ENCODE measurements around the gene PLAA.

DNA sequence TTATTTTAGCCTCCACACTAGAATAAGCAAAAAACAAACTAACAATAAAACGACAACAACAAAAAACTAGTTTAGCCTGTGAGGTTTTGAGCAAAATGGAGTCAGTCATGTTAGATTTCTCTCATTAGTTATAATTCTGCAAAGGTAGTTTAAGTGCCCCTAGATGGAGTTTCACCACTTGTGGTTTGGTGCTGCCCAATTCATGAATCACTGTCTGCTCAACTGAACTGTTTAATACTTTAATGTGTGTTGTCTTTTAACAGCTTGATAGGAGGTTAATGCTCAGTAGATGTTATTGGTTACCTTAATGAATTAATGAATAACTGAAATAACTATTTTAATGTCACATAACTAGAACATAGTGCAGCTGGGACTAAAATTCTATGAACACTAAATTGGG lies 3.5 kb upstream of the PLAA start:
- no peak for TF ChIP-seq MEF2A (IDR thresholded peaks at IDR 0.05; ENCODE audit: insufficient read depth, low read depth, low read length)
- TF ChIP-seq CHD2 (IDR thresholded peaks at IDR 0.05; ENCODE audit: borderline replicate concordance, low read depth, low read length), result no peak
- no peak for TF ChIP-seq POLR2AphosphoS5 (IDR thresholded peaks at IDR 0.05; ENCODE audit: low read length)
- TF ChIP-seq, protein P1, sequence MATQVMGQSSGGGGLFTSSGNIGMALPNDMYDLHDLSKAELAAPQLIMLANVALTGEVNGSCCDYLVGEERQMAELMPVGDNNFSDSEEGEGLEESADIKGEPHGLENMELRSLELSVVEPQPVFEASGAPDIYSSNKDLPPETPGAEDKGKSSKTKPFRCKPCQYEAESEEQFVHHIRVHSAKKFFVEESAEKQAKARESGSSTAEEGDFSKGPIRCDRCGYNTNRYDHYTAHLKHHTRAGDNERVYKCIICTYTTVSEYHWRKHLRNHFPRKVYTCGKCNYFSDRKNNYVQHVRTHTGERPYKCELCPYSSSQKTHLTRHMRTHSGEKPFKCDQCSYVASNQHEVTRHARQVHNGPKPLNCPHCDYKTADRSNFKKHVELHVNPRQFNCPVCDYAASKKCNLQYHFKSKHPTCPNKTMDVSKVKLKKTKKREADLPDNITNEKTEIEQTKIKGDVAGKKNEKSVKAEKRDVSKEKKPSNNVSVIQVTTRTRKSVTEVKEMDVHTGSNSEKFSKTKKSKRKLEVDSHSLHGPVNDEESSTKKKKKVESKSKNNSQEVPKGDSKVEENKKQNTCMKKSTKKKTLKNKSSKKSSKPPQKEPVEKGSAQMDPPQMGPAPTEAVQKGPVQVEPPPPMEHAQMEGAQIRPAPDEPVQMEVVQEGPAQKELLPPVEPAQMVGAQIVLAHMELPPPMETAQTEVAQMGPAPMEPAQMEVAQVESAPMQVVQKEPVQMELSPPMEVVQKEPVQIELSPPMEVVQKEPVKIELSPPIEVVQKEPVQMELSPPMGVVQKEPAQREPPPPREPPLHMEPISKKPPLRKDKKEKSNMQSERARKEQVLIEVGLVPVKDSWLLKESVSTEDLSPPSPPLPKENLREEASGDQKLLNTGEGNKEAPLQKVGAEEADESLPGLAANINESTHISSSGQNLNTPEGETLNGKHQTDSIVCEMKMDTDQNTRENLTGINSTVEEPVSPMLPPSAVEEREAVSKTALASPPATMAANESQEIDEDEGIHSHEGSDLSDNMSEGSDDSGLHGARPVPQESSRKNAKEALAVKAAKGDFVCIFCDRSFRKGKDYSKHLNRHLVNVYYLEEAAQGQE (IDR thresholded peaks at IDR 0.05; ENCODE audit: low read depth, low read length), result no peak
- no peak for TF ChIP-seq BRCA1 (IDR thresholded peaks at IDR 0.05; ENCODE audit: low read depth, low read length)
- no peak for TF ChIP-seq PAX8 (IDR thresholded peaks at IDR 0.05)
- no peak for TF ChIP-seq NFYA (IDR thresholded peaks at IDR 0.05; ENCODE audit: borderline replicate concordance, low read depth, low read length)
- TF ChIP-seq, protein P2, sequence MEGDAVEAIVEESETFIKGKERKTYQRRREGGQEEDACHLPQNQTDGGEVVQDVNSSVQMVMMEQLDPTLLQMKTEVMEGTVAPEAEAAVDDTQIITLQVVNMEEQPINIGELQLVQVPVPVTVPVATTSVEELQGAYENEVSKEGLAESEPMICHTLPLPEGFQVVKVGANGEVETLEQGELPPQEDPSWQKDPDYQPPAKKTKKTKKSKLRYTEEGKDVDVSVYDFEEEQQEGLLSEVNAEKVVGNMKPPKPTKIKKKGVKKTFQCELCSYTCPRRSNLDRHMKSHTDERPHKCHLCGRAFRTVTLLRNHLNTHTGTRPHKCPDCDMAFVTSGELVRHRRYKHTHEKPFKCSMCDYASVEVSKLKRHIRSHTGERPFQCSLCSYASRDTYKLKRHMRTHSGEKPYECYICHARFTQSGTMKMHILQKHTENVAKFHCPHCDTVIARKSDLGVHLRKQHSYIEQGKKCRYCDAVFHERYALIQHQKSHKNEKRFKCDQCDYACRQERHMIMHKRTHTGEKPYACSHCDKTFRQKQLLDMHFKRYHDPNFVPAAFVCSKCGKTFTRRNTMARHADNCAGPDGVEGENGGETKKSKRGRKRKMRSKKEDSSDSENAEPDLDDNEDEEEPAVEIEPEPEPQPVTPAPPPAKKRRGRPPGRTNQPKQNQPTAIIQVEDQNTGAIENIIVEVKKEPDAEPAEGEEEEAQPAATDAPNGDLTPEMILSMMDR (IDR thresholded peaks at IDR 0.05 in 2 of 3, conservative IDR thresholded peaks at IDR 0.05 in 1 of 3; ENCODE audit: control insufficient read depth in 2 of 3, extremely low read depth in 1 of 3, insufficient read depth in 1 of 3, low read depth in 3 of 3, low read length in 3 of 3), result no peak
- no peak for TF ChIP-seq LARP7 (IDR thresholded peaks at IDR 0.05)
- no peak for TF ChIP-seq POLR2AphosphoS2 (IDR thresholded peaks at IDR 0.05; ENCODE audit: low read depth, low read length)
- TF ChIP-seq POLR2A (IDR thresholded peaks at IDR 0.05; ENCODE audit: low read depth, low read length), result no peak
- no peak for TF ChIP-seq CHD1 (IDR thresholded peaks at IDR 0.05; ENCODE audit: low read depth, low read length)
- no peak for TF ChIP-seq HDGF (IDR thresholded peaks at IDR 0.05)
